GM12873 (cell line): ENCODE results near the gene FITM1.

Experiments used
- CTCF ChIP-seq: IDR thresholded peaks from 2 replicates; pipeline ENCODE4 v1.5.1; 2012; ENCODE audit warnings: low read depth, mild to moderate bottlenecking, moderate library complexity, low read length, control low read depth; ENCODE audit not compliant: insufficient read depth; ENCODE audit errors: missing control alignments

FITM1 gene

GRCh38 chr14:24135584-24135833 is 5.0 kb downstream of the FITM1 start:
- no peak for TF ChIP-seq CTCF

GRCh38 chr14:24135834-24136683 is 5.6 kb downstream of the FITM1 start, which contains the start of gene PSME1:
TSS of gene PSME1 (plus strand) at chr14:24136194. CDS start at chr14:24136263, 69 bp downstream.
- no peak for TF ChIP-seq CTCF

GRCh38 chr14:24136684-24137528 is 6.4 kb downstream of the FITM1 start:
- no peak for TF ChIP-seq CTCF

- no peak for TF ChIP-seq CTCF
Observed at GRCh38 chr14:24137529-24138395, 7.3 kb downstream of the FITM1 start.

GRCh38 chr14:24138396-24139271 is 8.2 kb downstream of the FITM1 start:
- TF ChIP-seq CTCF = no peak

- TF ChIP-seq CTCF = peak; percentile 26
Observed at GRCh38 chr14:24139272-24139934, 8.9 kb downstream of the FITM1 start.
